ENCODE measurements around the gene FNDC3A.

FNDC3A gene

DNA sequence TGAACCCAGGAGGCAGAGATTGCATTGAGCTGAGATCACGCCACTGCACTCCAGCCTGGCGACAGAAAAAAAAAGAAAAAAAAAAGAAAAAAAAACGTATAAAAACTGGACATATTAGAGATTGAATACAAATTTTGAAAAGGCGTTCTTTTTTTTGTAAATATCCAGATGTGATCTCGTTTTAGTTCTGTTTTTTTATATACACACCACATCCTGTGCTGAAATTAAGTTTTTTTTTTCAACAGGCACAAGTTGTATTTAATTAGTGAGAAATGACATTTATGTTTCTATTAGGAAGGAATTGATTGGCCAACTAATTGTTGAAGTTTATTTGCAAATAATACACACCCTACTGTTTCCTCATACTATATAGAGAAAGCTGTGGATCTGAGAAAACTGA, 275.6 kb downstream of the FNDC3A start:
- DNase-seq (ENCODE audit: low spot score), result no peak

- no peak for DNase-seq (ENCODE audit: low spot score)
Observed at GRCh38 chr13:49253310-49253709, 277.6 kb downstream of the FNDC3A start.

DNA sequence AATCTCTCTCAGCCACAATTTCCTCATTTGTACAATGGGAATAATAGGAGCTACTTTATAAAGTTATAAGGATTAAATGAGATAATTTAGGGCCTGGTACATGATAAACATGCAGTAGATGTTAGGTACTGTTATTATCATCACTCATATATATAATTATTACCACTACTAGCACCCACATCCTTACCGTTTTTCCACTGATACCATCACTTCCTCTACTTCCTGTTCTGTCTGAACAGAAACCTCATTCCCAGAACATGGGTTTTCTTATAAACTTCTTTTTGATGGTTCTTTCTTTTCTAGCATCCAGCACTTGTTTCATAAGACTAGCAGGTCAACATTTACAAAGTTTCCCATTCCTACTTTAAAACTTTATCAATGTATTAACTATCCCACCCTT, 278.3 kb downstream of the FNDC3A start:
- no peak for DNase-seq (ENCODE audit: low spot score)

DNA sequence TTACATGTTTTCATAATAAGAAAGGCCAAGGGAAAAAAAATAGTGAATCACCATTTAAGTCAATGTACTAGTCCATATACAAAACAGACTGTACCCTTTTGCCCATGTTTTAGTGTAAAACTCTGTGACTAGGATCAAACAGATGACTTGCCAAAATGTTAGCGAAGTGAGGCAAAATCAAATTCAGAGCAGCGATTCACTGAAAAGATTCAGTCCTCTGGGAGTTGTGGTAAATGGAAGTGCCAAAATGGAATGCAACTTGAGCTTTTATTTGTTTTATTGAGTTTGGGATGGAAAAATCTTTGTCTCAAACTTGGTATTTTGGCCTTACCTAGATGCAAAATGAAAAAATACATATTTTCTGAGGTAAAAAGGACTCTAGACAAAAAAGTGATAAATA, 281.1 kb downstream of the FNDC3A start:
- DNase-seq (ENCODE audit: low spot score), result no peak

DNA sequence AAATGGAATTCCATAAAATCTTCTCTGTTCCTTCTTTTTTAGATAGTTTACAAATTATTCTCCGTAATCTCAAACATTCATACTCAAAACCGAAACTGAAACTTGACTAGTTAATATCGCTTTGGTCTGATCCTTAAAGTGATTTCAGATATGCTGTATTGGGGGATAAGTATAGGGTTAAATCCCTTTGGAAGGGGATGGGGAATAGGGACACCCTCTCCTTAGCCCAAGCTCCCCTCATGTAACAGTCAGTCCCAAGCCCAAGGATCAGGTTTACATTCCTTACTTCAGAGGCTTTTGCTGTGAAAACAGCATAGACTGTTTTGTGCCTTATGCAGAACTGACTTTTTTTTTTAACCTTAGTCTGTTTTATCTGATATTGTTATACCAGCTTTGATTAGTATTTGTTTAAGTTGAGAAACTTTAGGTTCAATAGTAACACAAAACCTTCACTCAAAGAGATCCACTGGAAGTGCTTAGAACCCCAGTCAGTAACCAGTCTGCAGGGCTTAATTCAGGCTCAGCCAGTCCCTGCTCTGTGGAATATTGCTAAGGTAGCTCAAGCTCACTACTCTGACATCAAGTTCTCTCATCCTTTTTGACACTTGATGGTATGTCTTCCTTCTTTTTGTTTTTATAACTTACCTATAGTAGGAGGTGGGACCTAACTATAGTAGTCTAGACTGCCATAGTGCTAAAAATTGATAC, 282.5 kb downstream of the FNDC3A start:
- no peak for DNase-seq (ENCODE audit: low spot score)

Small RNA genes within 50 kb of the gene (small RNA-seq; reads per million reads assigned to genes)
- 0 reads per million in 2 experiments for gene COX7CP1
- 0 to 0.03 reads per million in 2 experiments for gene RNU6-60P
- gene RNY3P2, result 0 reads per million in 2 experiments
